Ovary (tissue), 9 donors: Measurements from ENCODE around the gene KYNU. TPM values are rescaled to one million over a fixed set of nuclear protein-coding genes. Genes with fewer than 3 reads are reported as not detected.

Experiments used
- DNase-seq, 5 donors: peaks; one replicate each; pipeline ENCODE4 v3.0.0-alpha.2; 2019 to 2020
- H3K27ac ChIP-seq, 2 donors: fragments of 200-600 bp; one replicate each; pipeline versions ENCODE4 v1.5.1 to v1.8.0; 2019 to 2022
- H3K27me3 ChIP-seq: fragments of 200-600 bp; one replicate; pipeline ENCODE4 v1.8.0; 2022
- H3K36me3 ChIP-seq: fragments of 200-600 bp; sonication (generic); one replicate; pipeline ENCODE4 v1.5.1; 2019
- H3K4me1 ChIP-seq: one replicate; pipeline ENCODE4 v1.8.1; 2013; ENCODE audit warnings: mild to moderate bottlenecking, moderate library complexity; ENCODE audit not compliant: insufficient read depth
- H3K4me3 ChIP-seq: fragments of 200-600 bp; sonication (generic); one replicate; pipeline ENCODE4 v1.5.1; 2017
- H3K9me3 ChIP-seq, 2 donors: fragments of 200-600 bp in 1 of 2; sonication (generic) in 1 of 2; one replicate each; pipeline versions ENCODE4 v1.5.1 to v1.8.1; 2013 to 2019; ENCODE audit warnings: mild to moderate bottlenecking in 1 of 2, moderate library complexity in 1 of 2
- EP300 ChIP-seq: sonication (generic); formaldehyde crosslinking; IDR thresholded peaks from one replicate; pipeline ENCODE4 v1.6.1; 2017; ENCODE audit warnings: antibody characterized with exemption
- POLR2A ChIP-seq: fragments of 450-650 bp; IDR thresholded peaks from one replicate; pipeline ENCODE4 v1.6.1; 2017; ENCODE audit warnings: antibody characterized with exemption, mild to moderate bottlenecking, moderate library complexity
- WGBS, 3 donors: extraction: QIAGEN DNeasy Blood & Tissue Kit in 1 of 3; methylation state at CpG; one replicate each; pipeline versions ENCODE4 v1.1.5 to v1.1.7; 2013 to 2017; 5-methylcytosine and 5-hydroxymethylcytosine counted together
- intact Hi-C, 4 donors: fragments of 100-400 bp; cut with DNase I; formaldehyde crosslinking; loops; one replicate each; pipeline versions ENCODE4 v1.11.0 to v1.15.1; 2022 to 2023
- polyA plus RNA-seq, 2 donors: library from polyadenylated mRNA; stranded (reverse); fragments of 200-250 nt in 1 of 2; fragments of 350-450 nt in 1 of 2; fragmentation: Illumina TruSeq in 1 of 2; extraction: RNeasy Lipid Tissue Mini Kit (QIAGEN cat#74804) in 1 of 2; gene quantifications; one replicate each; pipeline ENCODE4 v1.2.3, GENCODE V29; 2013 to 2014
- total RNA-seq, 7 donors: library from RNA; depleted of rRNA in 2 of 7; stranded (reverse); fragments of >200 nt in 2 of 7; fragmentation: NEBNext Ultra II Directional in 3 of 7; extraction: Animal tissue kit (Norgen Biotek cat#: 25700) in 3 of 7; gene quantifications; one replicate each; pipeline versions ENCODE4 v1.1.0 to v1.2.4, GENCODE V29; 2016 to 2023
- TF ChIP-seq, protein P1 (sequence below), 3 donors: fragments of 450-650 bp in 2 of 3; fragments of 200-600 bp in 1 of 3; IDR thresholded peaks; one replicate each; pipeline versions ENCODE4 v1.5.1 to v1.8.0; 2016 to 2022; ENCODE audit warnings: antibody characterized with exemption in 3 of 3, mild to moderate bottlenecking in 1 of 3
- donor health status: DM: no; HTN: no; CAD: no; lungs with moderate emphysema.
- donor health status: DM: no; HTN: no; CAD: no.
- donor health status: Bipolar disorder and iron deficiency.
- donor health status: DM: yes; HTN: yes; CAD: no.
- donor health status: DM: no; HTN: no; CAD: no.
- donor health status: DM: yes; HTN: yes; CAD: no.

Gene KYNU
- total and polyA plus RNA-seq, 9 donors: 0.40 to 3.2 (median 0.74) TPM

DNA sequence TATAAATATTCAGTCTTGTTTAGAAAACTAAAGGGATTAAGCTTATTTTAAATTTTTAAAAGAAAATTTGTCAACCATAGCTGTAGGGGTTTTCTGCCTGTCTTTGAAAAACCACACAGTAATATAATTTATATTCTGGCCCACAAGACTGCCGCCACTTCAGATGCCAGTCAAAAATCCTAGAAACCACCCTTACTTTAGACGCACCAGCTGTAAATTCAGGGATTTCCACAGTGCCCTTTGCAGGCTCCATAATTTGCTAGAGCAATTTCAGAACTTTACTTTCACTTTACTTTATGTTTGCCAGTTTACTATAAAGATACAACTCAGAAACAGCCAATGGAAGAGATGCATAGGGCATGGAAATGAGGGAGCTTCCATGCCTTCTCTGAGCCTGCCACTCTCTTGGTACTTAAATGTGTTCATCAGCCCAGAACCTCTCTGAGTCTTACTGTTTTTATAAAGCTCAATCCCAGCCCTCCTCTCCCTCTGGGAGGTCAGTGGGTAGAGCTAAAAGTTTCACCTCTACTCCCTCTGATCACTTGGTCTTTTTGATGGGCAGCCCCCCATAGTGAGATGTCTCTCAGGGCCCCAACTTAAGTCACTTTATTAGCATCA is 63.3 kb downstream of the KYNU start:
- no peaks in the 10 kb centered on the region for H3K36me3 ChIP-seq
- intact Hi-C loops: no loop called here
- no peaks in the 10 kb centered on the region for H3K4me1 ChIP-seq
- 65 to 86% (median 81%) methylated on average over 2 of the region's 2 CpGs for WGBS, 3 donors
- H3K9me3 ChIP-seq: no peaks in the 10 kb centered on the region
- no peak overlapping the region for H3K4me3 ChIP-seq
- no peak for DNase-seq
- TF ChIP-seq EP300 (no peak), POLR2A (no peak)
- TF ChIP-seq, protein P1, sequence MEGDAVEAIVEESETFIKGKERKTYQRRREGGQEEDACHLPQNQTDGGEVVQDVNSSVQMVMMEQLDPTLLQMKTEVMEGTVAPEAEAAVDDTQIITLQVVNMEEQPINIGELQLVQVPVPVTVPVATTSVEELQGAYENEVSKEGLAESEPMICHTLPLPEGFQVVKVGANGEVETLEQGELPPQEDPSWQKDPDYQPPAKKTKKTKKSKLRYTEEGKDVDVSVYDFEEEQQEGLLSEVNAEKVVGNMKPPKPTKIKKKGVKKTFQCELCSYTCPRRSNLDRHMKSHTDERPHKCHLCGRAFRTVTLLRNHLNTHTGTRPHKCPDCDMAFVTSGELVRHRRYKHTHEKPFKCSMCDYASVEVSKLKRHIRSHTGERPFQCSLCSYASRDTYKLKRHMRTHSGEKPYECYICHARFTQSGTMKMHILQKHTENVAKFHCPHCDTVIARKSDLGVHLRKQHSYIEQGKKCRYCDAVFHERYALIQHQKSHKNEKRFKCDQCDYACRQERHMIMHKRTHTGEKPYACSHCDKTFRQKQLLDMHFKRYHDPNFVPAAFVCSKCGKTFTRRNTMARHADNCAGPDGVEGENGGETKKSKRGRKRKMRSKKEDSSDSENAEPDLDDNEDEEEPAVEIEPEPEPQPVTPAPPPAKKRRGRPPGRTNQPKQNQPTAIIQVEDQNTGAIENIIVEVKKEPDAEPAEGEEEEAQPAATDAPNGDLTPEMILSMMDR (IDR thresholded peaks at IDR 0.05): no peak
- H3K27me3 ChIP-seq: no peaks in the 10 kb centered on the region
- H3K27ac ChIP-seq: no peak overlapping the region

DNA sequence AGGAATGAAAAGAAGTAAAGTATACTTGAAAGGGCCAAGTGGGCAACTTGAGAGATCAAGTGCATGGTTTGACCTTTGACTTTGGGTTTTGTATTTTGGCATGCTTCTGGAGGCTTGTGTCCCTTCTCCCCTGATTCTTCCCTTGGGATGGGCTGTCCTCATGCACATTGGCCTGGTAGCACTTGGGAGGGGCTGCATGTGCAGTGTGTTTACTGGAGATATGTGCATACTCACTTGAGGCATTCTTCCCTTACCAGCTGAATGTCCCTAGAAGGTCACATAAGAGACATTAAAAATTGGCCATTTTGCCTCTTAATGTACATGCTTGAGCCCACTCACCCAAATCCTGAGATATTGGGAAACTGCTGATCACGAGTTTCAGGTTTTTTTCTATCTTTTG is 65.2 kb downstream of the KYNU start:
- Histone ChIP-seq H3K27me3 (no peaks in the 10 kb centered on the region), H3K4me3 (no peak overlapping the region), H3K9me3 (no peaks in the 10 kb centered on the region), H3K27ac (no peak overlapping the region), H3K36me3 (no peaks in the 10 kb centered on the region), H3K4me1 (no peaks in the 10 kb centered on the region)
- no peak for DNase-seq
- TF ChIP-seq, protein P1 (IDR thresholded peaks at IDR 0.05): no peak
- TF ChIP-seq EP300 (no peak), POLR2A (no peak)
- 78 to 86% (median 78%) methylated on average over 1 of the region's 1 CpG for WGBS, 3 donors
- intact Hi-C loops: no loop called here

DNA sequence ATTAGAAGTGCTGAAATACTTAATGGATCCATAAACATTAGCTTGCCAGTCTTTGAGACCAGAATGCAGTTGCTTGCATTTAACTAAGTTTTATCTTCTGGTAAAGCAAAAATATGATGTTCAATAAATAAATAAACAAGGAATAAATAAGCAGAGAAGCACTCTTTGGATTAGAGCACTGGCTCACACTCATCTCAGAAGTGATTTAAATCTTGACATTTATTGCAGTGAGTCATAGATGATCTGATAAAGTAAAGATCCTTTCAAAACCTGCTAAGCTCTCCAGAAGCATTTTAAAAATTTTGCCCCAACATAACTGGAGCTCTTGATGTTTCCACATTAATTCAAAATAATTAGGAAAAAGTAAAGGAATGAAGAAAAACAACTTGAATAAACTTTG is 66.8 kb downstream of the KYNU start:
- Histone ChIP-seq H3K36me3 (no peaks in the 10 kb centered on the region), H3K9me3 (no peaks in the 10 kb centered on the region), H3K27me3 (no peaks in the 10 kb centered on the region), H3K27ac (no peak overlapping the region), H3K4me1 (no peaks in the 10 kb centered on the region), H3K4me3 (no peak overlapping the region)
- TF ChIP-seq, protein P1 (IDR thresholded peaks at IDR 0.05): no peak
- TF ChIP-seq POLR2A (no peak), EP300 (no peak)
- DNase-seq: no peak
- intact Hi-C loops: no loop called here

DNA sequence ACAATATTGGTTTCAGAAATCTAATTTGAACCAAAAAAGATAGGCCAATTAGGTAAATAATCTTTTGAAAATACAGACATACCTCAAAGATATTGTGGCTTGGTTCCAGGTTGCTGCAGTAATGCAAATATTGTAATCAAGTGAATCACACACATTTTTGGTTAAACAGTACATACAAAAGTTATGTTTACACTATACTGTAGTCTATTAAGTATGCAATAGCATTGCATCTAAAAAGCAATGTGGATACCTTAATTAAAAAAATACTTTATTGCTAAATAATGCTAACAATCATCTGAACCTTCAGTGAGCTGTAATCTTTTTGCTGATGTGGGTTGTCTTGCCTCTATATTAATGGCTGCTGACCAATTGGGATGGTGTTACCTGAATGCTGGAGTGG is 67.3 kb downstream of the KYNU start:
- TF ChIP-seq, protein P1 (IDR thresholded peaks at IDR 0.05): no peak
- no peak for TF ChIP-seq EP300
- no peak for TF ChIP-seq POLR2A
- Histone ChIP-seq H3K4me1 (no peaks in the 10 kb centered on the region), H3K36me3 (no peaks in the 10 kb centered on the region), H3K9me3 (no peaks in the 10 kb centered on the region), H3K27me3 (no peaks in the 10 kb centered on the region), H3K27ac (no peak overlapping the region), H3K4me3 (no peak overlapping the region)
- DNase-seq: no peak
- intact Hi-C loops: no loop called here
